Retinal pigment epithelial cell (primary cell): ENCODE measurements around the gene ZCWPW1.

Experiments used
- DNase-seq: peaks from one replicate; pipeline ENCODE4 v3.0.0-alpha.2; 2010; ENCODE audit warnings: low read depth
- H3K4me3 ChIP-seq: 2 replicates; pipeline ENCODE4 v1.5.1; 2011; ENCODE audit warnings: mild to moderate bottlenecking, low read length, control low read depth, moderate library complexity
- TF ChIP-seq, protein P1 (sequence below): conservative IDR thresholded peaks from 2 replicates; pipeline ENCODE4 v1.5.1; 2011; ENCODE audit warnings: low read depth, low read length, control low read depth, inconsistent platforms

The ZCWPW1 gene

DNA sequence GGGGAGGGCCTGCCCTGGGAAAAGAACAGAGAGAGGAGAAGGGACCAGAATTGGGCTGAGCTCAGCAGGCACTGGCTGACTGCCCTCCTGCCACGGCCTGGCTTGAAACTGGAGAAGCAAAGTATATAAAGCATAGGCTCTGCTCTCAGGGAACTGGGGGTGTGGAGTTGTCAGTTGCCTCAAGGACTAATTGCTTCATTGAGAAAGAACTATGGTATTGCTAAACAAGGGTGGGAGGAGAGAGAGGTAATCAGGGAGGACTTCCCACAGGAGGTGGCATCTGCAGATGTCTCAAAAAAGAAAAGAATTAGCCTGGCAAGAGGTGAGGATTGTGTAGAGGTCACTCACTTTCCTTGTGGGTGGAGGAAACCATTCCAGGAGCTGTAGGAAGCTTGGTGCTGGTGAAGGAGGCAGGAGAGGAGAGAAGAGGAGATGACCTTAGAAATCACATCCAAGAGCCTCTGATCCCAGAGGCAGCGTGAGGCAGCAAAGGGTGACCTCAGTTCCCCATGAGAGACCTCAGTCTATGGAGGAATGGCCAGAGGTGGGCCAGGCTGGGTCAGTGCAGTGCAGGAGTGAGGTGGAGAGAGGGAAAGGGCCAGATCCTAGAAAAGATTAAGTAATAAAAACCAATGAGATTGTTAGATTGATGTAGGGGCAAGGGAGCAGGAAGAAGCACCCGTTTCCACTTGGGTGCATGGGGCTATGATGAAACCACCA lies 68.2 kb downstream of the ZCWPW1 start:
- TF ChIP-seq, protein P1, sequence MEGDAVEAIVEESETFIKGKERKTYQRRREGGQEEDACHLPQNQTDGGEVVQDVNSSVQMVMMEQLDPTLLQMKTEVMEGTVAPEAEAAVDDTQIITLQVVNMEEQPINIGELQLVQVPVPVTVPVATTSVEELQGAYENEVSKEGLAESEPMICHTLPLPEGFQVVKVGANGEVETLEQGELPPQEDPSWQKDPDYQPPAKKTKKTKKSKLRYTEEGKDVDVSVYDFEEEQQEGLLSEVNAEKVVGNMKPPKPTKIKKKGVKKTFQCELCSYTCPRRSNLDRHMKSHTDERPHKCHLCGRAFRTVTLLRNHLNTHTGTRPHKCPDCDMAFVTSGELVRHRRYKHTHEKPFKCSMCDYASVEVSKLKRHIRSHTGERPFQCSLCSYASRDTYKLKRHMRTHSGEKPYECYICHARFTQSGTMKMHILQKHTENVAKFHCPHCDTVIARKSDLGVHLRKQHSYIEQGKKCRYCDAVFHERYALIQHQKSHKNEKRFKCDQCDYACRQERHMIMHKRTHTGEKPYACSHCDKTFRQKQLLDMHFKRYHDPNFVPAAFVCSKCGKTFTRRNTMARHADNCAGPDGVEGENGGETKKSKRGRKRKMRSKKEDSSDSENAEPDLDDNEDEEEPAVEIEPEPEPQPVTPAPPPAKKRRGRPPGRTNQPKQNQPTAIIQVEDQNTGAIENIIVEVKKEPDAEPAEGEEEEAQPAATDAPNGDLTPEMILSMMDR: no peak
- H3K4me3 ChIP-seq: no peak overlapping the region
- DNase-seq: no peak

DNA sequence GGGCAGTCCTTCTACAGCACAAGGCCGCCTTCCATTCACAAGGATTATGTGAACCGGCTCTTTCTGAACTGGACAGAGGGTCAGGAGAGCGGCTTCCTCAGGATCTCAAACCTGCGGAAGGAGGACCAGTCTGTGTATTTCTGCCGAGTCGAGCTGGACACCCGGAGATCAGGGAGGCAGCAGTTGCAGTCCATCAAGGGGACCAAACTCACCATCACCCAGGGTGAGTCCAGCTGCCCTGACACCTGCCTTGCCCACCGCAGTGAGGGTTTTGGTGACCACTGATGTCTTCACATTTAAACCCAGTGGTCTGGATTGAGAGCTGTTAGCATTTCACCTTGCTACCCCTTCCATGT lies 69.7 kb downstream of the ZCWPW1 start:
- TF ChIP-seq, protein P1: no peak
- no peak for DNase-seq
- H3K4me3 ChIP-seq: no peak overlapping the region

DNA sequence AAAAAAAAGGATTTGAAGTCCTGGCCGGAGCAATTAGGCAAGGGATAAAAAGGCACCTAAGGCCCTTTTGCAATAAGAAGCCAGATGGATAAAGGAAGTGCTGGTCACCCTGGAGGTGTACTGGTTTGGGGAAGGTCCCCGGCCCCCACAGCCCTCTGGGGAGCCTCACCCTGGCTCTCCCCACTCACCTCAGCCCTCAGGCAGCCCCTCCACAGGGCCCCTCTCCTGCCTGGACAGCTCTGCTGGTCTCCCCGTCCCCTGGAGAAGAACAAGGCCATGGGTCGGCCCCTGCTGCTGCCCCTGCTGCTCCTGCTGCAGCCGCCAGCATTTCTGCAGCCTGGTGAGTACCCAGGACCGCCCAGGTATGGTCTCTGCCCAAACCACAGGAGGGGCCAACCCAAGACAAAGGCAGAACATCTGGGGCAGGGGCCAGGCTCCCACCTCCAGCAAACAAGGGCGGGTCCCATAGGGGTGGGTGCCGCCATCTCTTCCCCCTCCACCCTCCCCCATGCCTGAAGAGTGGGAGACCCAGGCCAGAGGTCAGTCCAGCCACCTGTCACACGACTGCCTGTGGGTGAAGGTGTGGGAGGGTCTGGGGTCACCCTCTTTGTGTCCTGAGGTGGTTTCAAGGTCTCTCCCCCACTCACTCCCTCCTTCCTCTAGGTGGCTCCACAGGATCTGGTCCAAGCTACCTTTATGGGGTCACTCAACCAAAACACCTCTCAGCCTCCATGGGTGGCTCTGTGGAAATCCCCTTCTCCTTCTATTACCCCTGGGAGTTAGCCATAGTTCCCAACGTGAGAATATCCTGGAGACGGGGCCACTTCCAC lies 70.3 kb downstream of the ZCWPW1 start, which contains the start of gene PILRB:
PILRB (plus strand) TSS at position 91 of the 830 bp plus-strand sequence; CDS start at position 277, 186 bp downstream.
- DNase-seq: no peak
- H3K4me3 ChIP-seq: no peak within 1 kb of the TSS
- TF ChIP-seq, protein P1: peak; percentile 7

DNA sequence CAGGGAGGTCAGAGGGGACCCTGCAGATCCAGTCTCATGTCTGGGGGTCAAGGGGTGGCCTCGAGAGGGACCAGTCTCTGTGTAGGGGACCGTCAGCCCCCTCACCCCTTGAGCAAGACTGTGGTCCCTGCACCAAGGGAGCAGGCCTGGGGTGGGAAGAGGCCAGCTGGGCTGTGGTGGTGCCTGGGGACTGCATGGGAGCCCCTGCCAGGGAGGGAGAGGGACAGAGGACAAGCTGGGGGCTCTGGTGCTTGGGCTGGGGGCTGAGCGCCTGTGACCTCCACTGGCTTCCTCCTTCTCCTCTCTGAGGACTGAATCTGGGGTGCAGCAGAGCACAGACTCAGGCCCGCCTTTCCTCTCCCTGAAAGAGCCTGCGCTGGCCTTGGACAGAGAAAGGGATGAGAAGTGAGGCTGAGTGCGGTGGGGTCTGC lies 71.4 kb downstream of the ZCWPW1 start:
- TF ChIP-seq, protein P1: no peak
- H3K4me3 ChIP-seq: no peak overlapping the region
- no peak for DNase-seq

DNA sequence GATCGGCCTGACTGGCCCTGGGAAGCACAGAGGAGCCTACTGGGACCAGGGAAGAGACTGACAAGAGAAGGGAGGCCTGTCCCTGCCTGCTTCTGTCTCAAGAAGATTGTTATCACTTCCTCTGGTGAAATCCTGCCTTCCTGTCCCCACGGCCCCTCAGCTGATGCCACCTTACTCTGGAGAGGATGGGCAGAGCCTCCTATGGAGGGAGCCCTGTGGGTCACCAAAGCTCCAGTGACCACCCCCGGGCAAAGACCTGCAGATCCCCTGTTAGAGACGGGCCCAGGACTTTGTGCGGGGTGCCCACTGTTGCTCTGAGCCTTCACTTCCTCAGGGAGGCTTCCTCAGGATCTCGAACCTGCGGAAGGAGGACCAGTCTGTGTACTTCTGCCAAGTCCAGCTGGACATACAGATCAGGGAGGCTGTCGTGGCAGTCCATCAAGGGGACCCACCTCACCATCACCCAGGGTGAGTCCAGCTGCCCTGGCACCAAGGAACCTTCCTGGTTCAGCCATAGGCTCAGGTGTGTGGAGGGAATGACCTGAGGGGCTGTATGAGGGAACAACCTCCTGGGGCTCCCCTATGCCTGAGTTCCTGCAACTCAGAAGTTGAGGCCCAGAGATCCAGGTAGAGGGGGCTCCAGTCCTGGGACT lies 72.0 kb downstream of the ZCWPW1 start:
- TF ChIP-seq, protein P1: no peak
- DNase-seq: no peak
- H3K4me3 ChIP-seq: no peak overlapping the region

DNA sequence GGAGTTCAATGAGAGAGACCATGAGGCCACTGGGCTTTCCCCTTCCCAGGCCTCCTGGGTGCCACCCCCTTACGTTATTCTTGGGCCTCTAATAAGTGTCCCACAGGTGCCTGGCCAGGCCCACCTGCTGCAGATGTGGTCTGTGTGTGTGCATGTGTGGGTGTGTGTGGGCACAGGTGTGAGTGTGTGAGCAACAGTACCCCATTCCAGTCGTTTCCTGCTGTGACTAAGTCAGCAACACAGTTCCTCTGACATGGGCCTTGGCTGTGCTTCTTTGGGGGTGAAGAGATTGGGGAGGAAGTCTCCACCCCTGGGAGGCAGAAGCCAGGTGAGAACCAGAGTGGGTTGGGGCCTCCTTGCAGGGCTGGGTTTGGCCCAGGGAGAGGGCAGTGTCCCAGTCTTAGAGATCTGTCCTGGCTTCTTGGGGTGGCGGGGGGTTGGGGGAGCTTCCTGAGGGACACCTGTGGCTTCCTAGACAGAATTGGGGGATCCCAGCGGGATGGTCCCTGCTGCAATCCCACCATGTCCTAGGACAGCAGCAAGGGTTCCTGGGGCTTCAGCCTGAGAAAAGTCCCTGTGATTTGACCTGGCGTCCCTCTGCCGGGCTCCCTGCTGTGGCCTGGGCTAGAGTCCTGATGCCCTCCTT lies 74.7 kb downstream of the ZCWPW1 start:
- DNase-seq: no peak
- H3K4me3 ChIP-seq: no peak overlapping the region
- TF ChIP-seq, protein P1: no peak
